ENCODE results near the gene PLEKHB1. TPM values are rescaled to one million over a fixed set of nuclear protein-coding genes. Genes with fewer than 3 reads are reported as not detected.

PLEKHB1 gene
- total and polyA plus RNA-seq, 12 donors, result 0.71 to 44.8 (median 14.3) TPM

GRCh38 chr11:73710964-73711363 lies 64.6 kb downstream of the PLEKHB1 start:
- ATAC-seq (no peak), DNase-seq (no peak)
- WGBS, 2 donors, result 94 to 96% methylated on average over 3 of the region's 3 CpGs
- Histone ChIP-seq H3K4me3 (no peak overlapping the region), H3K4me1 (peaks cover 0 to 4% (median 1%) of the 10 kb centered on the region in 9 donors), H3K27me3 (no peaks in the 10 kb centered on the region), H3K9me3 (no peaks in the 10 kb centered on the region), H3K27ac (no peak overlapping the region), H3K36me3 (peaks cover 0 to 96% (median 14%) of the 10 kb centered on the region in 9 donors)
- TF ChIP-seq CTCF (IDR thresholded peaks at IDR 0.05), result no peak
- intact Hi-C loops (cut with DNase I), result no loop called here

Other genes with a start within 250 kb of the PLEKHB1 start
- gene FAM168A, start 48.5 kb upstream of the PLEKHB1 start, total RNA-seq, result 10 to 100 TPM; 26.7 to 37.1 (median 33.2) TPM
- 1 to 10 TPM; 7.9 to 9.1 TPM for gene FAM168A, start 48.5 kb upstream of the PLEKHB1 start, polyA plus RNA-seq
- gene RAB6A, start 114.5 kb downstream of the PLEKHB1 start, total RNA-seq, result 100 to 1,000 TPM in 8 of 10 donors, 10 to 100 TPM in 2; 96.5 to 137 (median 120) TPM
- 10 to 100 TPM; 39.1 to 67.8 TPM for gene RAB6A, start 114.5 kb downstream of the PLEKHB1 start, polyA plus RNA-seq
- 10 to 100 TPM; 25.1 to 44.4 (median 32.6) TPM for gene MRPL48, start 141.3 kb downstream of the PLEKHB1 start, total RNA-seq
- gene MRPL48, start 141.3 kb downstream of the PLEKHB1 start, polyA plus RNA-seq, result 10 to 100 TPM; 32.8 to 39.7 TPM
- 10 to 100 TPM; 42.3 to 63.2 (median 50.9) TPM for gene COA4, start 230.3 kb downstream of the PLEKHB1 start, total RNA-seq
- 100 to 1,000 TPM in 1 of 2 donors, 10 to 100 TPM in 1; 67.5 to 129 TPM for gene COA4, start 230.3 kb downstream of the PLEKHB1 start, polyA plus RNA-seq
- gene PAAF1, start 230.4 kb downstream of the PLEKHB1 start, total RNA-seq, result 10 to 100 TPM in 8 of 10 donors, 1 to 10 TPM in 2; 7.7 to 14.3 (median 12.7) TPM
- gene PAAF1, start 230.4 kb downstream of the PLEKHB1 start, polyA plus RNA-seq, result 10 to 100 TPM; 12.8 to 27.4 TPM